Esophagus squamous epithelium (tissue), 5 donors: ENCODE measurements around the gene SERPINA5. TPM values are rescaled to one million over a fixed set of nuclear protein-coding genes. Genes with fewer than 3 reads are reported as not detected.
"Not testable (repeated sequence)": the region's sequence is repeated elsewhere in the genome, so short reads cannot be mapped to it uniquely, and the experiment has no call there.

Experiments used
- DNase-seq: peaks from one replicate; lab custom pipeline; 2025; lab: John Stamatoyannopoulos, UW
- H3K27ac ChIP-seq, 4 donors: fragments of 200-600 bp; sonication (generic); one replicate each; pipeline ENCODE4 v1.5.1; 2016 to 2019; ENCODE audit warnings: mild to moderate bottlenecking in 1 of 4
- H3K27me3 ChIP-seq, 4 donors: fragments of 200-600 bp; sonication (generic); 1 replicate in 3 of 4; 2 replicates in 1 of 4; pipeline versions ENCODE4 v1.5.1 to v1.6.0; 2017 to 2021; ENCODE audit warnings: antibody characterized with exemption in 1 of 4
- H3K36me3 ChIP-seq, 3 donors: fragments of 200-600 bp; sonication (generic); one replicate each; pipeline ENCODE4 v1.5.1; 2016 to 2019
- H3K4me1 ChIP-seq, 3 donors: fragments of 200-600 bp; sonication (generic); one replicate each; pipeline ENCODE4 v1.5.1; 2017 to 2019
- H3K4me3 ChIP-seq, 4 donors: fragments of 200-600 bp; sonication (generic); 1 replicate in 3 of 4; 2 replicates in 1 of 4; pipeline ENCODE4 v1.5.1; 2016 to 2019; ENCODE audit warnings: mild to moderate bottlenecking in 2 of 4, moderate library complexity in 1 of 4
- H3K9me3 ChIP-seq, 3 donors: fragments of 200-600 bp; sonication (generic); one replicate each; pipeline ENCODE4 v1.5.1; 2016 to 2019
- CTCF ChIP-seq, 6 experiments: fragments of 450-650 bp in 4 of 6; fragments of 200-600 bp in 2 of 6; sonication (generic) in 2 of 6; IDR thresholded peaks; one replicate each; pipeline ENCODE4 v1.5.1; 2016 to 2019; ENCODE audit warnings: antibody characterized with exemption in 6 of 6, mild to moderate bottlenecking in 4 of 6, moderate library complexity in 4 of 6
- POLR2A ChIP-seq, 4 donors: fragments of 450-650 bp; IDR thresholded peaks; one replicate each; pipeline ENCODE4 v1.6.1; 2017; ENCODE audit warnings: antibody characterized with exemption in 4 of 4, mild to moderate bottlenecking in 4 of 4, moderate library complexity in 3 of 4
- WGBS, 2 donors: methylation state at CpG; one replicate each; pipeline ENCODE4 v1.1.5; 2018; 5-methylcytosine and 5-hydroxymethylcytosine counted together
- intact Hi-C: fragments of 100-400 bp; cut with DNase I; formaldehyde crosslinking; loops from one replicate; pipeline ENCODE4 v1.15.0; 2022
- total RNA-seq, 4 donors: library from RNA; depleted of rRNA; stranded (reverse); fragments of >200 nt; gene quantifications; one replicate each; pipeline ENCODE4 v1.1.0, GENCODE V29; 2016
- donor health status: DM: yes; HTN: yes; CAD: no.

Gene SERPINA5
- total RNA-seq, 4 donors from 2014 or later = 0.12 to 0.38 (median 0.35) TPM; not detected in 1

- no peak for DNase-seq
- no peak for TF ChIP-seq POLR2A (IDR thresholded peaks at IDR 0.05)
- TF ChIP-seq CTCF (IDR thresholded peaks at IDR 0.05) = no peak
- intact Hi-C loops = no loop called here
- no peaks in the 10 kb centered on the region for H3K36me3 ChIP-seq
- WGBS, 2 donors = 50 to 61% methylated on average over 1 to 3 of the region's 4 CpGs
- H3K27ac ChIP-seq = no peak overlapping the region
- H3K27me3 ChIP-seq = peaks cover 0 to 40% (median 0%) of the 10 kb centered on the region in 4 donors
- H3K9me3 ChIP-seq = no peaks in the 10 kb centered on the region
- H3K4me3 ChIP-seq = no peak overlapping the region
- no peaks in the 10 kb centered on the region for H3K4me1 ChIP-seq
Measured at GRCh38 chr14:94632305-94632590, 51.0 kb downstream of the SERPINA5 start.

- 52% methylated on average over 4 of the region's 6 CpGs; no CpG with 5 or more reads in 1 of the 2 donors for WGBS, 2 donors
- no peaks in the 10 kb centered on the region for H3K9me3 ChIP-seq
- no peak for DNase-seq
- no peak overlapping the region for H3K4me3 ChIP-seq
- intact Hi-C loops = no loop called here
- H3K27ac ChIP-seq = no peak overlapping the region
- no peaks in the 10 kb centered on the region for H3K36me3 ChIP-seq
- H3K27me3 ChIP-seq = peaks cover 0 to 31% (median 0%) of the 10 kb centered on the region in 4 donors
- TF ChIP-seq POLR2A (IDR thresholded peaks at IDR 0.05) (no peak), CTCF (IDR thresholded peaks at IDR 0.05) (no peak)
- no peaks in the 10 kb centered on the region for H3K4me1 ChIP-seq
Measured at GRCh38 chr14:94633121-94633520, 51.9 kb downstream of the SERPINA5 start.

- Histone ChIP-seq H3K27ac (no peak overlapping the region), H3K9me3 (no peaks in the 10 kb centered on the region), H3K27me3 (peaks cover 0 to 29% (median 0%) of the 10 kb centered on the region in 4 donors), H3K36me3 (no peaks in the 10 kb centered on the region), H3K4me3 (no peak overlapping the region), H3K4me1 (no peaks in the 10 kb centered on the region)
- intact Hi-C loops = no loop called here
- TF ChIP-seq POLR2A (IDR thresholded peaks at IDR 0.05) (no peak), CTCF (IDR thresholded peaks at IDR 0.05) (no peak)
- no peak for DNase-seq
- 13 to 42% methylated on average over 1 of the region's 1 CpG for WGBS, 2 donors
Measured at GRCh38 chr14:94635154-94635553, 53.9 kb downstream of the SERPINA5 start.

- Histone ChIP-seq H3K36me3 (no peaks in the 10 kb centered on the region), H3K4me3 (no peak overlapping the region), H3K9me3 (no peaks in the 10 kb centered on the region), H3K27ac (no peak overlapping the region), H3K4me1 (no peaks in the 10 kb centered on the region), H3K27me3 (peaks cover 0 to 25% (median 0%) of the 10 kb centered on the region in 4 donors)
- intact Hi-C loops = no loop called here
- 73 to 74% methylated on average over 1 to 2 of the region's 2 CpGs for WGBS, 2 donors
- no peak for TF ChIP-seq POLR2A (IDR thresholded peaks at IDR 0.05)
- no peak for TF ChIP-seq CTCF (IDR thresholded peaks at IDR 0.05)
- DNase-seq = no peak
Measured at GRCh38 chr14:94636744-94637412, 55.7 kb downstream of the SERPINA5 start.

GRCh38 chr14:94637814-94638213 lies 56.6 kb downstream of the SERPINA5 start:
- H3K4me1 ChIP-seq, H3K4me3 ChIP-seq, H3K36me3 ChIP-seq, H3K27ac ChIP-seq, intact Hi-C loops, H3K9me3 ChIP-seq, DNase-seq: not testable (repeated sequence)
- 80% methylated on average over 7 of the region's 8 CpGs for WGBS, 2 donors
- peaks cover 0 to 16% (median 0%) of the 10 kb centered on the region in 4 donors for H3K27me3 ChIP-seq
